Liver (tissue), 9 donors: Measurements from ENCODE around the gene KCNK13. TPM values are rescaled to one million over a fixed set of nuclear protein-coding genes. Genes with fewer than 3 reads are reported as not detected.

Experiments used
- DNase-seq: peaks from one replicate; pipeline ENCODE4 v3.0.0-alpha.2; 2017; ENCODE audit warnings: low spot score
- H3K27ac ChIP-seq, 2 donors: one replicate each; pipeline ENCODE4 v1.7.0; 2013; ENCODE audit warnings: inconsistent platforms in 2 of 2, low read length in 2 of 2, control low read depth in 1 of 2, low read depth in 1 of 2, mild to moderate bottlenecking in 1 of 2
- H3K27me3 ChIP-seq, 4 donors: one replicate each; pipeline versions ENCODE4 v1.6.1 to v1.7.0; 2013; ENCODE audit warnings: low read length in 3 of 4, inconsistent platforms in 1 of 4, mild to moderate bottlenecking in 1 of 4, moderate library complexity in 1 of 4; ENCODE audit not compliant: control insufficient read depth in 4 of 4, insufficient read depth in 4 of 4
- H3K36me3 ChIP-seq, 4 donors: one replicate each; pipeline versions ENCODE4 v1.6.1 to v1.7.0; 2013; ENCODE audit warnings: low read length in 3 of 4, mild to moderate bottlenecking in 3 of 4, low read depth in 1 of 4, moderate library complexity in 1 of 4; ENCODE audit not compliant: control insufficient read depth in 4 of 4, insufficient read depth in 3 of 4
- H3K4me1 ChIP-seq, 4 donors: one replicate each; pipeline versions ENCODE4 v1.6.1 to v1.7.0; 2013; ENCODE audit warnings: low read length in 3 of 4, mild to moderate bottlenecking in 3 of 4, moderate library complexity in 1 of 4; ENCODE audit not compliant: control insufficient read depth in 4 of 4, insufficient read depth in 4 of 4
- H3K4me3 ChIP-seq, 3 donors: one replicate each; pipeline versions ENCODE4 v1.6.1 to v1.7.0; 2013; ENCODE audit warnings: low read length in 3 of 3, control low read depth in 1 of 3, low read depth in 1 of 3, mild to moderate bottlenecking in 1 of 3
- H3K9ac ChIP-seq, 2 donors: one replicate each; pipeline ENCODE4 v1.7.0; 2013; ENCODE audit warnings: low read length in 2 of 2, mild to moderate bottlenecking in 2 of 2, moderate library complexity in 2 of 2, control low read depth in 1 of 2, low read depth in 1 of 2
- H3K9me3 ChIP-seq, 4 donors: one replicate each; pipeline versions ENCODE4 v1.6.1 to v1.7.0; 2013; ENCODE audit warnings: low read length in 3 of 4; ENCODE audit not compliant: control insufficient read depth in 4 of 4
- EGR1 ChIP-seq, 2 donors: IDR thresholded peaks; 2 replicates each; pipeline ENCODE4 v1.6.1; 2016 to 2018; ENCODE audit warnings: antibody characterized with exemption in 2 of 2, low read depth in 2 of 2
- FOXA1 ChIP-seq: IDR thresholded peaks from 2 replicates; pipeline ENCODE4 v1.6.1; 2016; ENCODE audit warnings: antibody characterized with exemption
- FOXA2 ChIP-seq: IDR thresholded peaks from 2 replicates; pipeline ENCODE4 v1.6.1; 2016; ENCODE audit warnings: antibody characterized with exemption
- GABPA ChIP-seq, 2 donors: IDR thresholded peaks in 1 of 2; conservative IDR thresholded peaks in 1 of 2; 2 replicates each; pipeline ENCODE4 v1.6.1; 2016; ENCODE audit warnings: antibody characterized with exemption in 2 of 2, mild to moderate bottlenecking in 1 of 2, moderate library complexity in 1 of 2
- HNF4A ChIP-seq, 2 donors: conservative IDR thresholded peaks; 2 replicates each; pipeline ENCODE4 v1.6.1; 2016; ENCODE audit warnings: antibody characterized with exemption in 2 of 2, mild to moderate bottlenecking in 2 of 2
- HNF4G ChIP-seq: IDR thresholded peaks from 2 replicates; pipeline ENCODE4 v1.6.1; 2016; ENCODE audit warnings: antibody characterized with exemption
- JUND ChIP-seq, 2 donors: IDR thresholded peaks; 2 replicates each; pipeline ENCODE4 v1.6.1; 2016; ENCODE audit warnings: antibody characterized with exemption in 2 of 2
- RAD21 ChIP-seq, 2 donors: IDR thresholded peaks; 2 replicates each; pipeline ENCODE4 v1.6.1; 2016; ENCODE audit warnings: antibody characterized with exemption in 2 of 2, mild to moderate bottlenecking in 2 of 2
- RXRA ChIP-seq, 2 donors: IDR thresholded peaks; 2 replicates each; pipeline ENCODE4 v1.6.1; 2017 to 2018; ENCODE audit warnings: antibody characterized with exemption in 2 of 2, mild to moderate bottlenecking in 1 of 2
- SP1 ChIP-seq: IDR thresholded peaks from 2 replicates; pipeline ENCODE4 v1.6.1; 2018; ENCODE audit warnings: antibody characterized with exemption, mild to moderate bottlenecking
- TAF1 ChIP-seq: conservative IDR thresholded peaks from 2 replicates; pipeline ENCODE4 v1.6.1; 2016; ENCODE audit warnings: antibody characterized with exemption, mild to moderate bottlenecking
- YY1 ChIP-seq: IDR thresholded peaks from 2 replicates; pipeline ENCODE4 v1.6.1; 2016; ENCODE audit warnings: antibody characterized with exemption, mild to moderate bottlenecking
- WGBS: extraction: QIAGEN DNeasy Blood & Tissue Kit; methylation state at CpG from one replicate; pipeline ENCODE4 v1.1.7; 2013; 5-methylcytosine and 5-hydroxymethylcytosine counted together
- polyA plus RNA-seq, 2 donors: library from polyadenylated mRNA; stranded (reverse) in 1 of 2; unstranded in 1 of 2; fragments of 200-250 nt in 1 of 2; fragments of >200 nt in 1 of 2; fragmentation: Nextera tagmentation in 1 of 2; extraction: Ambion mirVana in 1 of 2; gene quantifications; one replicate each; pipeline versions ENCODE4 v1.2.1 to v1.2.3, GENCODE V29; 2013 to 2015
- total RNA-seq, 2 donors: library from RNA; depleted of rRNA; stranded (reverse); fragments of >200 nt; gene quantifications; one replicate each; pipeline ENCODE4 v1.2.3, GENCODE V29; 2014
- TF ChIP-seq, protein P1 (sequence below): fragments of 150-350 bp; IDR thresholded peaks from 2 replicates; pipeline ENCODE4 v1.5.1; 2017; ENCODE audit warnings: improper control_type of control experiment, low read depth, low read length; ENCODE audit not compliant: missing input control
- TF ChIP-seq, protein P2 (sequence below): IDR thresholded peaks from 2 replicates; pipeline ENCODE4 v1.6.1; 2016; ENCODE audit warnings: antibody characterized with exemption, mild to moderate bottlenecking
- TF ChIP-seq, protein P3 (sequence below): IDR thresholded peaks from 2 replicates; pipeline ENCODE4 v1.6.1; 2016; ENCODE audit warnings: antibody characterized with exemption
- TF ChIP-seq, protein P4 (sequence below): IDR thresholded peaks from 2 replicates; pipeline ENCODE4 v1.6.1; 2016; ENCODE audit warnings: antibody characterized with exemption
- donor health status: healthy.
- donor health status: healthy.
- donor health status: healthy.
- donor health status: healthy.
- donor health status: healthy.

KCNK13 gene
- total and polyA plus RNA-seq, 4 donors, result 0.25 to 0.61 (median 0.38) TPM; not detected in 1

DNA sequence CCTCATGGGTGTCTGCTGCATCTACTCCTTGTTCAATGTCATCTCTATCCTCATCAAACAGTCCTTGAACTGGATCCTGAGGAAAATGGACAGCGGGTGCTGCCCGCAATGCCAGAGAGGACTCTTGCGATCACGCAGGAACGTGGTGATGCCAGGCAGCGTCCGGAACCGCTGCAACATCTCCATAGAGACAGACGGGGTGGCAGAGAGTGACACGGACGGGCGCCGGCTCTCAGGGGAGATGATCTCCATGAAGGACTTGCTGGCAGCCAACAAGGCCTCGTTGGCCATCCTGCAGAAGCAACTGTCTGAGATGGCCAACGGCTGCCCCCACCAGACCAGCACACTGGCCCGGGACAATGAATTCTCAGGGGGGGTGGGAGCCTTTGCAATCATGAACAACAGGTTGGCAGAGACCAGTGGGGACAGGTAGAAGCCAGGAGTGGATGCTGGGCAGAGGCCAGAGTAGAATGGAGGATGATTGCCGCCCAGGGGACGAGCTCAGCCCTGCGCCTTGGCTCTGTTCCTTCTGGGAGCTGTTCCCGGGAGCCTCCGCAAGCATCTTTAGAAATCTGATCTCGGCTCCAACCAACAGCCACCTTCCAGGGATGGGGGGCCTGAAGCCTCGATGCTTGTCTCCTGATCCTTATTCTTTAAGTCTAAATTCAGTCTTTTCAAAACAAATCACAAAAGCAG lies 122.9 kb downstream of the KCNK13 start:
- TF ChIP-seq FOXA1, result no peak
- no peak for TF ChIP-seq HNF4G
- no peak for TF ChIP-seq GABPA (IDR thresholded peaks at IDR 0.05 in 1 of 2, conservative IDR thresholded peaks at IDR 0.05 in 1 of 2)
- TF ChIP-seq JUND (IDR thresholded peaks at IDR 0.05), result no peak
- TF ChIP-seq, protein P1, sequence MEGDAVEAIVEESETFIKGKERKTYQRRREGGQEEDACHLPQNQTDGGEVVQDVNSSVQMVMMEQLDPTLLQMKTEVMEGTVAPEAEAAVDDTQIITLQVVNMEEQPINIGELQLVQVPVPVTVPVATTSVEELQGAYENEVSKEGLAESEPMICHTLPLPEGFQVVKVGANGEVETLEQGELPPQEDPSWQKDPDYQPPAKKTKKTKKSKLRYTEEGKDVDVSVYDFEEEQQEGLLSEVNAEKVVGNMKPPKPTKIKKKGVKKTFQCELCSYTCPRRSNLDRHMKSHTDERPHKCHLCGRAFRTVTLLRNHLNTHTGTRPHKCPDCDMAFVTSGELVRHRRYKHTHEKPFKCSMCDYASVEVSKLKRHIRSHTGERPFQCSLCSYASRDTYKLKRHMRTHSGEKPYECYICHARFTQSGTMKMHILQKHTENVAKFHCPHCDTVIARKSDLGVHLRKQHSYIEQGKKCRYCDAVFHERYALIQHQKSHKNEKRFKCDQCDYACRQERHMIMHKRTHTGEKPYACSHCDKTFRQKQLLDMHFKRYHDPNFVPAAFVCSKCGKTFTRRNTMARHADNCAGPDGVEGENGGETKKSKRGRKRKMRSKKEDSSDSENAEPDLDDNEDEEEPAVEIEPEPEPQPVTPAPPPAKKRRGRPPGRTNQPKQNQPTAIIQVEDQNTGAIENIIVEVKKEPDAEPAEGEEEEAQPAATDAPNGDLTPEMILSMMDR, result no peak
- TF ChIP-seq TAF1, result no peak
- TF ChIP-seq, protein P2, sequence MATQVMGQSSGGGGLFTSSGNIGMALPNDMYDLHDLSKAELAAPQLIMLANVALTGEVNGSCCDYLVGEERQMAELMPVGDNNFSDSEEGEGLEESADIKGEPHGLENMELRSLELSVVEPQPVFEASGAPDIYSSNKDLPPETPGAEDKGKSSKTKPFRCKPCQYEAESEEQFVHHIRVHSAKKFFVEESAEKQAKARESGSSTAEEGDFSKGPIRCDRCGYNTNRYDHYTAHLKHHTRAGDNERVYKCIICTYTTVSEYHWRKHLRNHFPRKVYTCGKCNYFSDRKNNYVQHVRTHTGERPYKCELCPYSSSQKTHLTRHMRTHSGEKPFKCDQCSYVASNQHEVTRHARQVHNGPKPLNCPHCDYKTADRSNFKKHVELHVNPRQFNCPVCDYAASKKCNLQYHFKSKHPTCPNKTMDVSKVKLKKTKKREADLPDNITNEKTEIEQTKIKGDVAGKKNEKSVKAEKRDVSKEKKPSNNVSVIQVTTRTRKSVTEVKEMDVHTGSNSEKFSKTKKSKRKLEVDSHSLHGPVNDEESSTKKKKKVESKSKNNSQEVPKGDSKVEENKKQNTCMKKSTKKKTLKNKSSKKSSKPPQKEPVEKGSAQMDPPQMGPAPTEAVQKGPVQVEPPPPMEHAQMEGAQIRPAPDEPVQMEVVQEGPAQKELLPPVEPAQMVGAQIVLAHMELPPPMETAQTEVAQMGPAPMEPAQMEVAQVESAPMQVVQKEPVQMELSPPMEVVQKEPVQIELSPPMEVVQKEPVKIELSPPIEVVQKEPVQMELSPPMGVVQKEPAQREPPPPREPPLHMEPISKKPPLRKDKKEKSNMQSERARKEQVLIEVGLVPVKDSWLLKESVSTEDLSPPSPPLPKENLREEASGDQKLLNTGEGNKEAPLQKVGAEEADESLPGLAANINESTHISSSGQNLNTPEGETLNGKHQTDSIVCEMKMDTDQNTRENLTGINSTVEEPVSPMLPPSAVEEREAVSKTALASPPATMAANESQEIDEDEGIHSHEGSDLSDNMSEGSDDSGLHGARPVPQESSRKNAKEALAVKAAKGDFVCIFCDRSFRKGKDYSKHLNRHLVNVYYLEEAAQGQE, result no peak
- no peak for TF ChIP-seq YY1
- TF ChIP-seq, protein P3, sequence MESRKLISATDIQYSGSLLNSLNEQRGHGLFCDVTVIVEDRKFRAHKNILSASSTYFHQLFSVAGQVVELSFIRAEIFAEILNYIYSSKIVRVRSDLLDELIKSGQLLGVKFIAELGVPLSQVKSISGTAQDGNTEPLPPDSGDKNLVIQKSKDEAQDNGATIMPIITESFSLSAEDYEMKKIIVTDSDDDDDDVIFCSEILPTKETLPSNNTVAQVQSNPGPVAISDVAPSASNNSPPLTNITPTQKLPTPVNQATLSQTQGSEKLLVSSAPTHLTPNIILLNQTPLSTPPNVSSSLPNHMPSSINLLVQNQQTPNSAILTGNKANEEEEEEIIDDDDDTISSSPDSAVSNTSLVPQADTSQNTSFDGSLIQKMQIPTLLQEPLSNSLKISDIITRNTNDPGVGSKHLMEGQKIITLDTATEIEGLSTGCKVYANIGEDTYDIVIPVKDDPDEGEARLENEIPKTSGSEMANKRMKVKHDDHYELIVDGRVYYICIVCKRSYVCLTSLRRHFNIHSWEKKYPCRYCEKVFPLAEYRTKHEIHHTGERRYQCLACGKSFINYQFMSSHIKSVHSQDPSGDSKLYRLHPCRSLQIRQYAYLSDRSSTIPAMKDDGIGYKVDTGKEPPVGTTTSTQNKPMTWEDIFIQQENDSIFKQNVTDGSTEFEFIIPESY, result no peak
- TF ChIP-seq FOXA2, result no peak
- TF ChIP-seq, protein P4, sequence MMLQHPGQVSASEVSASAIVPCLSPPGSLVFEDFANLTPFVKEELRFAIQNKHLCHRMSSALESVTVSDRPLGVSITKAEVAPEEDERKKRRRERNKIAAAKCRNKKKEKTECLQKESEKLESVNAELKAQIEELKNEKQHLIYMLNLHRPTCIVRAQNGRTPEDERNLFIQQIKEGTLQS, result no peak
- TF ChIP-seq SP1, result no peak
- no peak for TF ChIP-seq HNF4A (conservative IDR thresholded peaks at IDR 0.05)
- TF ChIP-seq RAD21 (IDR thresholded peaks at IDR 0.05), result no peak
- no peak for TF ChIP-seq RXRA (IDR thresholded peaks at IDR 0.05)
- no peak for TF ChIP-seq EGR1 (IDR thresholded peaks at IDR 0.05; ENCODE audit: low read depth in 2 of 2)
- no peaks in the 10 kb centered on the region for H3K9me3 ChIP-seq
- 88% methylated on average over 23 of the region's 23 CpGs for WGBS
- no peak overlapping the region for H3K4me3 ChIP-seq
- H3K27ac ChIP-seq, result no peak overlapping the region
- H3K36me3 ChIP-seq, result no peaks in the 10 kb centered on the region
- no peaks in the 10 kb centered on the region for H3K27me3 ChIP-seq
- no peak for DNase-seq
- no peak overlapping the region for H3K9ac ChIP-seq
- H3K4me1 ChIP-seq, result no peaks in the 10 kb centered on the region

DNA sequence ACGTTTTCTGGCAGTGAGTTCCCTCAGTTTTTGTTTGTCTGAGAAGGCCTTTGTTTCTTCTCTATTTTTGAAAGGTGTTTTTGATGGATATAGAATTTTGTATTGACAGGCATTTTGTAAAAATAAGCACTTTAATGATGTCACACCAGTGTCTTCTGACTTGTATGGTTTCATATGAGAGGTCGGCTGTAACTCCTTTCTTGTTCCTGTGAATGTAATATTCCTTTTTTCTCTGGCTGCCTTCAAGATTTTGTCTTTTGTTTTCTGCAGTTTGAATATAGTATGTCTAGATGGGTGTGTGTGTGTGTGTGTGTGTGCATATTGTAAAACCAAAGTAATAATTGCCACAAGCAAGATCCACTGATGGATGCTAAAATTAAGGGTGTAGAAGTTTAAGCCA lies 126.8 kb downstream of the KCNK13 start:
- Histone ChIP-seq H3K36me3 (no peaks in the 10 kb centered on the region), H3K9me3 (no peaks in the 10 kb centered on the region), H3K4me1 (no peaks in the 10 kb centered on the region), H3K4me3 (no peak overlapping the region), H3K27me3 (no peaks in the 10 kb centered on the region), H3K9ac (no peak overlapping the region), H3K27ac (no peak overlapping the region)
- 88% methylated on average over 2 of the region's 2 CpGs for WGBS
- no peak for DNase-seq
- no peak for TF ChIP-seq FOXA2
- TF ChIP-seq SP1, result no peak
- no peak for TF ChIP-seq JUND (IDR thresholded peaks at IDR 0.05)
- TF ChIP-seq, protein P4, result no peak
- TF ChIP-seq RAD21 (IDR thresholded peaks at IDR 0.05), result no peak
- TF ChIP-seq TAF1, result no peak
- TF ChIP-seq HNF4A (conservative IDR thresholded peaks at IDR 0.05), result no peak
- TF ChIP-seq, protein P1, result no peak
- TF ChIP-seq GABPA (IDR thresholded peaks at IDR 0.05 in 1 of 2, conservative IDR thresholded peaks at IDR 0.05 in 1 of 2), result no peak
- TF ChIP-seq FOXA1, result no peak
- TF ChIP-seq RXRA (IDR thresholded peaks at IDR 0.05), result no peak
- TF ChIP-seq, protein P2, result no peak
- TF ChIP-seq YY1, result no peak
